Fibroblast of lung (primary cell): ENCODE results near the gene OTUD3. TPM values are rescaled to one million over a fixed set of nuclear protein-coding genes. Genes with fewer than 3 reads are reported as not detected.

Experiments
- DNase-seq, 2 donors: peaks; one replicate each; pipeline versions ENCODE4 v3.0.0 to v3.0.0-alpha.2; 2010; ENCODE audit warnings: low read depth in 2 of 2
- H2AFZ ChIP-seq: 2 replicates; pipeline ENCODE4 v1.5.1; 2012; ENCODE audit warnings: low read length, control low read depth, inconsistent platforms
- H3K27ac ChIP-seq: 2 replicates; pipeline ENCODE4 v1.5.1; 2011; ENCODE audit warnings: low read length, control low read depth; ENCODE audit not compliant: insufficient read depth
- H3K27me3 ChIP-seq: 2 replicates; pipeline ENCODE4 v1.5.1; 2011; ENCODE audit warnings: mild to moderate bottlenecking, low read length; ENCODE audit not compliant: control insufficient read depth, insufficient read depth
- H3K36me3 ChIP-seq: 2 replicates; pipeline ENCODE4 v1.5.1; 2011; ENCODE audit warnings: low read length; ENCODE audit not compliant: control insufficient read depth, insufficient read depth
- H3K4me1 ChIP-seq: 2 replicates; pipeline ENCODE4 v1.5.1; 2011; ENCODE audit warnings: low read length; ENCODE audit not compliant: control insufficient read depth, insufficient read depth; ENCODE audit errors: extremely low read depth
- H3K4me2 ChIP-seq: 2 replicates; pipeline ENCODE4 v1.5.1; 2011; ENCODE audit warnings: low read length, control low read depth; ENCODE audit not compliant: insufficient read depth; ENCODE audit errors: extremely low read depth
- H3K4me3 ChIP-seq, 4 experiments: fragments of 200-600 bp in 1 of 4; sonication (generic) in 1 of 4; replicated peaks in 1 of 4; 2 replicates each; pipeline ENCODE4 v1.5.1; 2011 to 2016; ENCODE audit warnings: low read length in 4 of 4, low read depth in 3 of 4, mild to moderate bottlenecking in 3 of 4, control low read depth in 2 of 4, inconsistent platforms in 1 of 4, mixed read lengths in 1 of 4; ENCODE audit not compliant: insufficient read depth in 1 of 4; ENCODE audit errors: control extremely low read depth in 1 of 4
- H3K79me2 ChIP-seq: 2 replicates; pipeline ENCODE4 v1.5.1; 2012; ENCODE audit warnings: mild to moderate bottlenecking, low read length, inconsistent platforms; ENCODE audit not compliant: control insufficient read depth, insufficient read depth
- H3K9ac ChIP-seq: 2 replicates; pipeline ENCODE4 v1.5.1; 2011; ENCODE audit warnings: mild to moderate bottlenecking, low read length, control low read depth; ENCODE audit not compliant: insufficient read depth
- H3K9me3 ChIP-seq: 2 replicates; pipeline ENCODE4 v1.5.1; 2012; ENCODE audit warnings: low read depth, low read length; ENCODE audit not compliant: control insufficient read depth, insufficient read depth
- H4K20me1 ChIP-seq: 2 replicates; pipeline ENCODE4 v1.5.1; 2011; ENCODE audit warnings: low read length; ENCODE audit not compliant: control insufficient read depth, insufficient read depth; ENCODE audit errors: extremely low read depth
- CTCF ChIP-seq, 2 donors: IDR thresholded peaks in 1 of 2; conservative IDR thresholded peaks in 1 of 2; 1 replicate in 1 of 2; 2 replicates in 1 of 2; pipeline ENCODE4 v1.5.1; 2011 to 2012; ENCODE audit warnings: low read length in 2 of 2, control low read depth in 1 of 2, inconsistent platforms in 1 of 2, low read depth in 1 of 2, mild to moderate bottlenecking in 1 of 2
- EZH2 ChIP-seq: IDR thresholded peaks from 2 replicates; pipeline ENCODE4 v1.5.1; 2012; ENCODE audit warnings: low read length, control low read depth, mild to moderate bottlenecking; ENCODE audit errors: missing control alignments
- polyA plus RNA-seq, 2 donors: library from polyadenylated mRNA; depleted of rRNA in 1 of 2; stranded (reverse) in 1 of 2; unstranded in 1 of 2; fragments of >200 nt; gene quantifications; 2 replicates each; pipeline ENCODE4 v1.2.1, GENCODE V29; 2011 to 2012; ENCODE audit warnings: missing spikeins in 1 of 2
- total RNA-seq: library from RNA; depleted of rRNA; stranded (reverse); fragments of >200 nt; gene quantifications from 2 replicates; pipeline ENCODE4 v1.2.1, GENCODE V29; 2014

The OTUD3 gene
- total and polyA plus RNA-seq, 2 donors (not counting 1 experiment from before 2014, with no cell fraction given), result 3.0 to 5.0 TPM

DNA sequence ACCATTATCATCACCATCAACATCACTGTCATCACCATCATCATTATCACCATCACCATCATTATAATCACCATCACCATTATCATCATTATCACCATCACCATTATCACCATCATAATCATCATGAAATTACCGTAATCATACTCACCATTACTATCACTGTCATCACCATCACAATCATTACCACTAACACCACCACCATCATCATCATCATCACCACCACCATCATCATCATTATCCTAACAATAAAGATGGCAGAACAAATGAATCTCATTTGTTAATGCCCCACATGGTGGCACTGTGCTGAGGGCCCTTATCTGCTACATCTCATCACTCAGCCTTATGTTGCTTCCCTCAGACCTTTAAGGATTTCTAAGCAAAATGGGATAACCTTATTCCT lies 50.7 kb downstream of the OTUD3 start:
- no peaks in the 10 kb centered on the region for H4K20me1 ChIP-seq
- H3K4me3 ChIP-seq, result no peak overlapping the region
- no peak overlapping the region for H3K4me2 ChIP-seq
- no peak overlapping the region for H2AFZ ChIP-seq
- no peaks in the 10 kb centered on the region for H3K27me3 ChIP-seq
- no peak overlapping the region for H3K9ac ChIP-seq
- DNase-seq, result no peak
- H3K27ac ChIP-seq, result no peak overlapping the region
- no peaks in the 10 kb centered on the region for H3K79me2 ChIP-seq
- H3K9me3 ChIP-seq, result no peaks in the 10 kb centered on the region
- TF ChIP-seq CTCF (conservative IDR thresholded peaks at IDR 0.05 in 1 of 2, IDR thresholded peaks at IDR 0.05 in 1 of 2; ENCODE audit: low read depth in 1 of 2, low read length in 2 of 2), result no peak
- TF ChIP-seq EZH2, result no peak
- H3K4me1 ChIP-seq, result no peaks in the 10 kb centered on the region
- H3K36me3 ChIP-seq, result no peaks in the 10 kb centered on the region

- Histone ChIP-seq H4K20me1 (no peaks in the 10 kb centered on the region), H3K9me3 (no peaks in the 10 kb centered on the region), H3K36me3 (no peaks in the 10 kb centered on the region), H3K27me3 (no peaks in the 10 kb centered on the region), H2AFZ (no peak overlapping the region), H3K27ac (no peak overlapping the region), H3K4me3 (no peak overlapping the region), H3K79me2 (no peaks in the 10 kb centered on the region), H3K4me2 (no peak overlapping the region), H3K9ac (no peak overlapping the region), H3K4me1 (no peaks in the 10 kb centered on the region)
- TF ChIP-seq CTCF (conservative IDR thresholded peaks at IDR 0.05 in 1 of 2, IDR thresholded peaks at IDR 0.05 in 1 of 2; ENCODE audit: low read depth in 1 of 2, low read length in 2 of 2), result no peak
- no peak for TF ChIP-seq EZH2
- DNase-seq, result no peak
Measured at GRCh38 chr1:19934336-19934735, 52.1 kb downstream of the OTUD3 start.

DNA sequence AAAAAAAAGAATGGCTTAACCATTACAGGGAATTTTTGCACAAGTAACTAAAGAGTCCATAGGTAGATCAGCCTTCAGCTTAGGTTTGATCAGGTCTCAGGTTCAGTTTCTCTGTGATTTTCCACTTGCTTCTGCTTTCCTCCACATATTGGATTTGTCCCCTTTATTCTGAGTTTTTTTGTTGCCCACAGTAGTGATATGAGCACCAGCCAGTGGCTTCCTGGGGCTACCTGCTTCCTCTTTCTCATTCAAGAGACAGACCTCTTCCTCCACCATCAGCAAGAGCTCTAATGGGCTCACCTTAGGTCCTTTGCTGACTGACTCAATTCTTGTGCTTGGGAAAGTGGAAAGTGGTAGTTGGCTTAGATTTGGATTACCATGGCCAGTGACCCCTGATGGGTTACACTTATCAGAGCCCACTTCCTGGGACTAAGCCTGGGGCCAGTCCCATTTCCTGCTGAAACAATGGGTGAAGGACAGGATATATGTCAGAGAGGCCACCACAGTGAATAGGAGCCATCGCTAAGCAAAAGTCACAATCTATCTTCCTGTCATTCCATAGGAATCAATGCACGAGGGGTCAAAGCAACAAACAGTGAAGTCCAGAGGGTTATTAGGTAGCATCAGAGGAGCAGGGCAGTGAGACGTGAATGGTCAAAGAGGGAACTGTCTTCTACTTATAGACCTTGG lies 54.0 kb downstream of the OTUD3 start:
- Histone ChIP-seq H3K4me2 (no peak overlapping the region), H4K20me1 (no peaks in the 10 kb centered on the region), H3K79me2 (no peaks in the 10 kb centered on the region), H3K27ac (no peak overlapping the region), H3K36me3 (no peaks in the 10 kb centered on the region), H3K27me3 (no peaks in the 10 kb centered on the region), H3K4me3 (no peak overlapping the region), H2AFZ (no peak overlapping the region), H3K9me3 (no peaks in the 10 kb centered on the region), H3K9ac (no peak overlapping the region), H3K4me1 (no peaks in the 10 kb centered on the region)
- DNase-seq, result no peak
- no peak for TF ChIP-seq CTCF (conservative IDR thresholded peaks at IDR 0.05 in 1 of 2, IDR thresholded peaks at IDR 0.05 in 1 of 2; ENCODE audit: low read depth in 1 of 2, low read length in 2 of 2)
